ENCODE measurements around the gene TMC8.

DNA sequence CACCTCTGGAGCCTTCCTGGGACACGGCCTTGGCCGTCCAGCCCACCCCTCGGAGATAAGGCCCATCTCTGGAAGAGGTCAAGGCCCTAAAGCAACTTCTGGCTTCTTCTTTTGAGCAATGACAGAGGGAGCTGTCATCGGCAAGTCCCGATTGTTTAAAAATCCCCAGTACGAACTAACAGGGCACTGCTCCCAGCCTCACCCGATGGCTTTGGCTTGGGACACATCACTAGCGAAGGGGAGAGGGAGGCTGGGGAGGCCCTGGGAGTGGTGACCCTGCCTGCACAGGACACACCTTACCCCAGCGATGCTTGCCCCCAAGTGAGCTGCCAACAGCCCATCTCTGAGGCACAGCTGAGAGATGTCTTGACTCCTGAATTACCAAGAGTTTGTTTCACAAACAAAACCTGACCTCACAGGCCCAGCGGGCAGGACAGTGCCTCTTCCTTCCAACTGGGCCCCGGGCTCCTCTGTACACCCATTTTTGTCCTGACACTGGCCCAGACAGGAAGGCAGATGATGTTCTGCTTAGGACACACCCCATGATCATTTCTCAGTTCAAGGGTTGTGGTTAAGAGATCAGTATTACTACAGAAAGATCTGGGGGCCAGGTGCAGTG, 42.6 kb downstream of the TMC8 start:
- TF ChIP-seq CTCF (IDR thresholded peaks at IDR 0.05; ENCODE audit: insufficient read depth, low read length, poor library complexity, severe bottlenecking) (no peak), EZH2phosphoT487 (conservative IDR thresholded peaks at IDR 0.05; ENCODE audit: low read length) (no peak)
